ENCODE measurements around the gene EDIL3.

Gene EDIL3, protein sequence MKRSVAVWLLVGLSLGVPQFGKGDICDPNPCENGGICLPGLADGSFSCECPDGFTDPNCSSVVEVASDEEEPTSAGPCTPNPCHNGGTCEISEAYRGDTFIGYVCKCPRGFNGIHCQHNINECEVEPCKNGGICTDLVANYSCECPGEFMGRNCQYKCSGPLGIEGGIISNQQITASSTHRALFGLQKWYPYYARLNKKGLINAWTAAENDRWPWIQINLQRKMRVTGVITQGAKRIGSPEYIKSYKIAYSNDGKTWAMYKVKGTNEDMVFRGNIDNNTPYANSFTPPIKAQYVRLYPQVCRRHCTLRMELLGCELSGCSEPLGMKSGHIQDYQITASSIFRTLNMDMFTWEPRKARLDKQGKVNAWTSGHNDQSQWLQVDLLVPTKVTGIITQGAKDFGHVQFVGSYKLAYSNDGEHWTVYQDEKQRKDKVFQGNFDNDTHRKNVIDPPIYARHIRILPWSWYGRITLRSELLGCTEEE

DNA sequence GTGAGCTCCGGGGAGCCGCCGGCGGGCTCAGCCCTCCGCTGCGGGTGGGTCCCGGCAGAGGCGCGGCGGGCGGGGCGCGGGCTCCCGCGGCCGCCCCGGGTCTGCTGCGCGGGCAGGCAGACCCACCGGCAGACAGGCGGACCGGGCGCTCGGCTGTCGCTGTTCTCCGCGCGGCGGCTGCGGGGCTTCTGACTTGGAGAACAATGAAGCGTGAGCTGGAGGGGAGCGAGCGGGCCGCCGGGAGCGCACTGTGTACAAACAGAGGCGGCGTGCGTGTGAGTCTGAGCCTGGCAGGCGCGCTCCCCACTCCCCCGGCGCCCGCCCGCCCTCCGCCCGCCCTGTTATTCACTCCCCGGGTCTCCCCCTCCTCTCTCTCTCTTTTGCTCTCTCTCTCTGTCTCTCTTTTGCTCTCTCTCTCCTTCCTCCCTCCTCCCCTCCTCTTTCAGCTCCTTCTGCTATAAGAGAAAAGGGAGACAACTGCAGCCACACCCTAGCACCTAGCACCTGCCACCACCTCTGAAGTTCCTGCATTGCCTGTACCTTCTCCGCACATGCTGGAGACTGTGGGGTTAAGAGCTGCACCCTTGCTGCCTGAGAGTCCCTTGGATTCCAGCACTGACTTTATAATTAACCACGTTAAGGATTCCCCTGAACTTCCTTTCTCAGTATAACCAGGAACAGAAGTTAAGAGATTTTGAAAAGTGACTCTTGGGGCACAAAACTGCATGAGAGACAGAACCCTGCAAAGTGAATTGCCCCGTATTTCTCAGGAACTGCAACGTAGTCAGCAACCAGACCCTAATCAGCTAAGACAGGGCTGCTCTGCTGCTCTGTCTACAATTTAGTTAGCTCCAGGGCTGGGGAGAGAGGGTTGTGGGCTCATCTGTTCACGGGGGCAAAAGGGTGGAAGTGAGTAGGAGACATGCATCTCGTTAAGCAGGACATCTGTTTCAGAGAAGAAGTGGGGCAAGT, at the start of gene EDIL3:
Gene EDIL3, minus strand, starts transcription at position 277 of the 972 bp plus-strand sequence. CDS start 506 bp downstream, outside the sequence.
- in situ Hi-C loops (cut with MboI; ENCODE audit: low sequenced_read_pairs), result no loop called here

DNA sequence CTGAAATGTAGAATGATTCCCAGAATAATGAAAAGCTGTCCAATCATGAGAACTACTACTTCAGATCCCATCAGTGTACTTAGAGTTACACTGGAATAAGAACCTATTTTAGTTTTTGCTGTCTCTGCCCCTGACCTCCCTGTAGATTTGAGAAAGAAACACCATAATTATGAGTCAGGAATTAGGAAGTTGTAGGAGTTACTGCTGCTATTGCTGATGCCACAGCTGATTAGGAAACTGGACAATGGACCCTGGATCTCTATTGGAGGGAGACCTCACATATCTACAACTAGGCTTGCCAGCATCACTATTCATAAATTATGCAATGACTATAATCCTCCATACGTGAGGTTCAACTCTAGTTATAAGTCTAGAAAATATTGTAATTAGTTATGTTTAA, 48.8 kb upstream of the EDIL3 start:
- in situ Hi-C loops (cut with MboI; ENCODE audit: low sequenced_read_pairs), result no loop called here

DNA sequence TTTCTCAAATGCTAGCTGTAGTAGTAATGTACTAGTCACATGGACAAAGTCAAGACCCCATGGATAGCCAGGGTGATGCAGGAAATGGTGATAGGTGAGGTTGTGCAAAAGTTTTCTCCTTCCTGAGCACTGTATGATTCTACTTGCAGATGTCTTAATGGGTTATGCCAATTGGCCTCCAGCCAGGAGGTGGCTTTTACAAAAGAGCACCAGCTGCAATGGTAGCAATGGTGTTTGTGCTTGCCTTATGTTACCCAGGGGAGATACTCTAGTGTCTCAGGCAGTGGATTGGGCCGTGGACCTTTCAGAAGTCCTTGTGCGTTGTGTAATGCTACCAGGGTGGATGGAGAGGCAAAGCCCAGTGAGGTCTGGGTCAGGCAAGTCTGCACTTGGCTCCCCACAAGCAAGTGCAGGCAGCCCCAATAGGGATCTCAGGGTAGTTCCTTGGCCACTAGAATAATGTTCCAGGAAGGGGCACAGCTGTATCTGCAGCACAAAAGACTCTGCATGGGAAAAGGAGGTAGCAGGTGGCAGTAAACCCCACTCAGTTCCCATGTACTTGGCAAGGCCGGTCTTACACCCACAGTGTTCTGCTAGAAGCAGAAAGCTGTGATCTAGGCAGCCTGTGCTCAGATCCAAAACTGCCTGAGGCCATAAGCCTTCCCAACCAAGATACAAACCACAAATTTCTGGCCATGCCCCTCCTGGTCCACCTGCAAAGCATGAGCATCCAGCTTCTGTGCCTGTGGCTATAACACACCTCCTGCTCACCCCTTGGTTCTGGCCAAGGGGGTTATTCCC, 46.4 kb upstream of the EDIL3 start:
- in situ Hi-C loops (cut with MboI; ENCODE audit: low sequenced_read_pairs), result no loop called here

DNA sequence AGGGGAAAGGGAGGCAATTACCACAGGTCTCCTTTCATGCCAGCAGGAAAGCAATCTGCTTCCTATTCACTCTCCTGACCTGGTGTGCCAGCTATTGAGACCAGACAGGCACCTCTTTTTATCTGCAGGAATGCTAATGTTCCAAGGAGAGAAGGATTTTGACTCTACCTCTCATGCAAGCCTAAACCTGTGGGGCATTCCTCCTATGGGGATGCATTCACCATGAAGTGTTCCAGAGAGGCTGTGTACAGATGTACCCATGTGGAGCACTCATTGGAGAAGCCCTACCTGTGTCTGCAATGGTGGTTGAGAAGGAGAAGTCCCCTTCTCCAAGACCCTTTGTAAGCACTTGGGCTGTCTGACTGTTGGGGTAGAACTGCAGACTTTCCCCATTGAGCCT, 45.4 kb upstream of the EDIL3 start:
- in situ Hi-C loops (cut with MboI; ENCODE audit: low sequenced_read_pairs), result no loop called here

DNA sequence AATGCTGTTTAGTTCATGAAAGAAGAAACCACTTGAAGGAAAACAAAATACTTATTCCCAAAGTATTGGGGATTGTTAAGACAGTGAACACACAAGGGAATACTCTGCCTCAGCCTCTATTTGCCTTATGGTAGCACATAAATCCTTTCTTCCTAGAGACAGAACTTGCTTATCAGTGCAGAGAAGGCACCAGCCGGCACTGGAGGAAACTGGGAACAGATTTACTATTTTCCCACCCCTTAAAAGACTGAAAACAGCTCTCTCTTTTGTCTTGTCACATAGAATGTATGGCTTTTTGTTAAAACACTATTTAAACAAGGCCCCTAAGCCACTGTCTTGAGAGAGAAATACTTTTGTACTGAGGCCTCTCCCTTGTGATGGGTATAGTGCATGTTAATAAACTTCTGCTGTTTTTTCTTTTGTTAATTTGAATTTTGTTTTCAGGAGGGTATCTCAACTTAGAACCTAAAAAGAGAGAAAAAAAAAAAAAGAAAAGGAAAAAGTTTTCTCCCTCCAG, 40.7 kb upstream of the EDIL3 start:
- in situ Hi-C loops (cut with MboI; ENCODE audit: low sequenced_read_pairs), result no loop called here

DNA sequence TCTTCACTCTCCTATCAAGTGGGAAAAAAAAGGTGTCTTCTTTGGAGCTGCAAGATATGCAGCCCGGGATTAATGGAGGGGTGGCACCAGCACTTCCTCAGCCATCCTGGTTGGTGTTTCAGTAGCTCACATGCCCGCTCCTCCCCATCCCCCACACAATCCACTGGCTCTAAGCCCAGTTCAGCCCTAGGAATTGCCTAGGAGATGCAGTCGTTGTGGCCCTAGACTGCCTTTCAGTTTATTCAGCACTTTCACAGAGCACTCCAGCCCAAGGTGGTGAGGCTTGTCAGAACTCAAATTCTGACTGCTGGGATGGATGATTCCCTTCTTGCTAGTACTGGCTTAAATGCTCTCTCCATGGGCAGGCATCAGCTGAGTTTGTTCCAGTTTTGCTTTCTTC, 35.1 kb upstream of the EDIL3 start:
- in situ Hi-C loops (cut with MboI; ENCODE audit: low sequenced_read_pairs), result no loop called here

DNA sequence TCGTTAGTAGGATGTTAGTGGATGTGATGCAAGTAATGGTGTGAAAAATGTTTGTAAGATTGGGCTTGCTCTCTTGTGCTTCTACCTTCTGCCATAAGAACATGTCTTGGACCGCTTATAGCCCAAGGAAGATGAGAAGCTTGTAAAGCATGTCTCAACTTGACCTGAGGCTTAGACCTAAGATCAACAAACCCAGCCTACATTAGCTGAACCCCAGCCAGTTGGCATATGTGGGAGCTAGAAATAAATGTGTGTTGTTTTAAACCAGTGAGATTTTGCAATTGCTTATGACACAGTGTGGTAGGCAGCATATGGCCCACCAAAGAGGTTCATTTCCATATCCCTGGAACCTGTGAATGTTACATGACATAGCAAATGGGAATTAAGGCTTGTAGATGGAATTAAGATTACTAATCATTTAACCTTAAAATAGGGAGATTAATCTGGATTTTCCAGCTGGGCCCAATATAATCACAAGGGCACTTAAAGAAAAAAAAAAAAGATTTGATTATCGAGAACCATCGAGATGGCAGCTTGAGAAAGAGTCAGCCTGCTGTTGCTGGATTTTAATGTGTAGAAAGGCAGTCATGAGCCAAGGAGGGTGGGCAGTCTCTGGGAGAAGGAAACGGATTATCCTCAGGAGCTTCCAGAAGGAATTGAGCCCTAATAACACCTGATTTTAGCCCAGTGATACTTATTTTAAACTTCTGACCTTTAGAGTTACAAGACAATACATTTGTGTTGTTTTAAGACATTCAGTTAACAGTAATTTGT, 27.3 kb upstream of the EDIL3 start:
- in situ Hi-C loops (cut with MboI; ENCODE audit: low sequenced_read_pairs), result no loop called here

DNA sequence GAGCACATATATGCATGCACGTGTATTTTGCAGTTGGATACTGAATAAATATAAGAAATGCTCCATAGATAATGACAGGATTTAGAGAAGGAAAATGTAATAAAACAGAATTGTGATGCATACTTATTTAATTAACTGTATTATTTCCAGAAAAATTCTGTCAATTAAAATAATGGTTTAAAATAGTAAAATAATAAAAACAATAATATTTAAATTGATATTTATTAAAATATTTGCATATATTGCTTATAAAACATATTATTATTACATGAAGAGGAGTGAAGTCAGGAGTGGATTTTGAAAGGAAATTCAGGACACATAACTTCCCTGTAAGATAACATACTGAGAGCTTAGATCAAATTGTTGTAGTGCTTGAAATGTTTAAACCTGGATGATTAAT, 21.4 kb upstream of the EDIL3 start:
- in situ Hi-C loops (cut with MboI; ENCODE audit: low sequenced_read_pairs), result no loop called here

DNA sequence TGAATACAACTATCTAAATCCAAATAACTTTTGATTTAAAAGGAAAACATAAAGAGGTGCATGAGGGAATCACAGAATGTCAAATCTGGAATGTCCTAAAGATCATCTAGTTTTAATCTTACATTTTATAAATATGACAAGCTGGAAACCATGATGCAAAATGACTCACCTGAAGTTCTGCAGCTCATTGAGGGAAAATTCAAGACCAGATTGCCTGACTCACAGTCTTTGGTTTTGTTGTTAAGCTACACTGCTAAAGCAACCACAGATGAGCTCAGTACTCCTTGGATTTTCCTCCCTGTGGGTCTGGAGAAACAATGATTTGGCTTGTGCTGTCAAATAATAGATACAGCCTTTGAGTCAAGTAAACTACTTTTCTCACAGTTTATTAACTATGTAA, 19.1 kb upstream of the EDIL3 start:
- in situ Hi-C loops (cut with MboI; ENCODE audit: low sequenced_read_pairs), result no loop called here

DNA sequence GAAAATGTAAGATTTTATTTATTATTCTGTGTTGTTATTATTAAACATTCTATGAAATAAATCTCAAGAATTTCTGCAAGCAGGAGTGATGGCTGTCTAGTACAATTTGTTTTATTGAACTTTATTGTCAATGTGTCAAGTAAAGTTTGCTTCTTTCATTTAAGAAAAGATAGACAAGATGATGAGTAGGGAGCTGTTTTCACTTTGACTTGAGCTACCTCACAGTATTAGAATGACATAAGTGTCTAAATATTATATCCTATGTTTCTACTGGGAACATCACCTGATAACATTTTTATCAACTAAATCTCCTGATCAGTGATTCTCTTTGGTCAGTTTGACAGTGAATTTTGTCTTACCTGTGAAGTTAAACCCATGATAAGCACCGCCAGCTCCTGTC, 12.7 kb upstream of the EDIL3 start:
- in situ Hi-C loops (cut with MboI; ENCODE audit: low sequenced_read_pairs), result no loop called here

DNA sequence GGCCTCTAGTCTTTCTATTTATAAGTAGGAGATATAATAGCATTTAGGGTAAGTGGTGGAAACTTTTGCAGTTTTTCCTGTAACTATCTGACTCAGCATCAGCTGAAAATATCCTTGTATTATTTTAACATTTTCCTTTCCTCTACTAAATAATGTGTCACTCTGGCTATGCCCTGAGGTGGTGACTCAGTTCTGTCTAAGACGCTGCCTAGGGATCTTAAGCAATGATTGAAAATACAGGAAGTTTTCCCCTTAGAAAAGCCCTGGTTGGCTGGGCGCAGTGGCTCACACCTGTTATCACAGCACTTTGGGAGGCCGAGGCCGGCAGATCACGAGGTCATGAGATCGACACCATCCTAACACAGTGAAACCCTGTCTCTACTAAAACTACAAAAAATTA, 9.3 kb upstream of the EDIL3 start:
- in situ Hi-C loops (cut with MboI; ENCODE audit: low sequenced_read_pairs), result no loop called here

DNA sequence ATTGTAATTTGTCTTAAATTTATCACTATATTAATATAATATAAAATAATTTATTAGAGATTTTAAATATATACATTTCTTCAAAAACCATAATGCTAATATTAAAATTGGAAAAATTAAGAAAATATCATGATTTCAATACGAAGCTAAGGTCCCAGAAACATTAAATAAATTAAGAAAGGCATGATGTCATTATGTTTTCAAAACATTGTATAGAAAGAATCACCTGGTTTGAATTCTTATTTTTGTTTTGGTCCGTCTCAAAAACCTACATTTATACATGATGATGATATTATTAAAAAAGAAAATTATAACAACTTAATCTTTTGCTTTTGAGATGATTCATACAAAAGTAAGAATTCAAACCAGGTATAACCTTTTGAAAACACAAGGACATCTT, 8.2 kb upstream of the EDIL3 start:
- in situ Hi-C loops (cut with MboI; ENCODE audit: low sequenced_read_pairs), result no loop called here

DNA sequence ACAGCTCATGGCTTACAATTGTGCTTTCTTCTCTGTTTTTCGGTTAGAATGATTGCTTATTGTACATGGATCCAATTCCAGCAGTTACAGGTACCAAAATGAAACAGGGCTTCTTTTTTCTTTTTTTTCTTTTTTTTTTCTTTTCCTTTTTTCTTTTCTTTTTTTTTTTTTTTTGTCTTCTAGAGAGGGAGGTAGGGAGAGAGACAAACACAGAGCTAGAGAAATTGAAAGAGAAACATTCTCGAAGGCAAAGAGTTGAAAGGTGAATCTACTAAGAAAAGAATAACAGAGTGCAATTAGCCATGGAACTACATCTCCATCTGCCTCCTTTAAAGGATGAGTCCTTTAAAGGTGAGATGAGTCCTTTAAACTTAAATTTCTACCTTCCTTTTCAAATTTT, 1.0 kb upstream of the EDIL3 start:
- in situ Hi-C loops (cut with MboI; ENCODE audit: low sequenced_read_pairs), result no loop called here

DNA sequence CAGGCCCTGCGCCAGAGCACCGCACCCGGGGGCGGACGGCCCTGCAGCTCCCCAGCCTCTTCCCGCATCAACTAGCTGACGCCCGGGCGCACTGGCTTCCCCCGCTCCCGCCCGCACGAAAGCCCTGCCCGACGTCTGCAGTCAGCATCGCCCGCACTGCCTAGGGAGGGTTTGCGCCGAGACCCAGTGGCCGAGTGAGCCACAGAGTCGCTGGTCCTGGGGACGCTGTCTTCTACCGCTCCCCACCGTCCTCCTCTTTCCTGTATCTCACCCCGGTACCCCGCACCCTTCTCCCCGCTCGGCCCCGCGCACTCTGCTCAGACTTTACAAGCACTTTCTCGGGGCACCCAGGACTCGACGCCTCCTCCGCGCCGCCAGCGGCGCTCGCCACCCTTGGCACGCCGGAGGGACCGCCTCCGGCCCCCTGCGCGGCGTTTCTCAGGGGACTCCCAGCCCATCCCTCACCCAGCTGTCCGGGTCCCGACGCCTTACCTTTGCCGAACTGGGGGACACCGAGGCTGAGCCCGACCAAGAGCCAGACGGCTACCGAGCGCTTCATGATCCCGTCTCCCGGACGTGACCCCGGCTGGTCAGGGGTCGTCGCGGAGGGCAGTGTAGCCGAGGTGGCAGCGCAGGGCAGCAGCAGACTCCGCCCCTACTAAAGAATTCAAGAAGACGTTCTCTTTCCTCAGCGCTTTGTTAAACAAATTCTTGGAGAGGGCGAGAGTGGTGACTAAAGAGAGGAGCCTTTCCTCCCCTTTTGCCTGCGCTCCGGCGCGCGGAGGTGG, 670 bp downstream of the EDIL3 start:
- in situ Hi-C loops (cut with MboI; ENCODE audit: low sequenced_read_pairs), result no loop called here

DNA sequence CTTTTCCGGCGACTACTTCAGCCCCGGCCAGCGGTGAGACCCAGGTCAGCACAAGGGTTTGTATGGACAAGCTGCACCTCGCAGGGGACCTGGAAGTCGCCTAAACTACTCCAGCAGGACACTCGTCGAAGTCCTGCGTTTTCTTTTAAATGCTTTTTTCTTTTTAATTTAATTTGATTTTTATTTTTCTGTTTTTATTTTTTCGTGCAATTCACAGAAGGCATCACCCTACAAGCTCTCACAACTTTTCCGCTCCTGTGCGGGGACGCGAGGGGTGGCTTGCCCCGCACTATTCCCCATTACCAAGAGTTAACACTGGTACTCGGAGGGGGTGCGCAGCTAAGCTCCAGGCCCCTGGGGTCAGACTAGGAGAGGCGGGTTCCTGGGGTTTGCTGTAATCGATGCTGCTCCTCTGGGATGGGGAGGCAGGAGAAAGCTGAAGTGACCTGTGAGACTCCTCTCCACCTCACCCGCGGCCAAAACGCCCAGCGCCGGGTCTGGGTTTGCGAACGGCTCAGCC, 1.3 kb downstream of the EDIL3 start:
- in situ Hi-C loops (cut with MboI; ENCODE audit: low sequenced_read_pairs), result no loop called here

DNA sequence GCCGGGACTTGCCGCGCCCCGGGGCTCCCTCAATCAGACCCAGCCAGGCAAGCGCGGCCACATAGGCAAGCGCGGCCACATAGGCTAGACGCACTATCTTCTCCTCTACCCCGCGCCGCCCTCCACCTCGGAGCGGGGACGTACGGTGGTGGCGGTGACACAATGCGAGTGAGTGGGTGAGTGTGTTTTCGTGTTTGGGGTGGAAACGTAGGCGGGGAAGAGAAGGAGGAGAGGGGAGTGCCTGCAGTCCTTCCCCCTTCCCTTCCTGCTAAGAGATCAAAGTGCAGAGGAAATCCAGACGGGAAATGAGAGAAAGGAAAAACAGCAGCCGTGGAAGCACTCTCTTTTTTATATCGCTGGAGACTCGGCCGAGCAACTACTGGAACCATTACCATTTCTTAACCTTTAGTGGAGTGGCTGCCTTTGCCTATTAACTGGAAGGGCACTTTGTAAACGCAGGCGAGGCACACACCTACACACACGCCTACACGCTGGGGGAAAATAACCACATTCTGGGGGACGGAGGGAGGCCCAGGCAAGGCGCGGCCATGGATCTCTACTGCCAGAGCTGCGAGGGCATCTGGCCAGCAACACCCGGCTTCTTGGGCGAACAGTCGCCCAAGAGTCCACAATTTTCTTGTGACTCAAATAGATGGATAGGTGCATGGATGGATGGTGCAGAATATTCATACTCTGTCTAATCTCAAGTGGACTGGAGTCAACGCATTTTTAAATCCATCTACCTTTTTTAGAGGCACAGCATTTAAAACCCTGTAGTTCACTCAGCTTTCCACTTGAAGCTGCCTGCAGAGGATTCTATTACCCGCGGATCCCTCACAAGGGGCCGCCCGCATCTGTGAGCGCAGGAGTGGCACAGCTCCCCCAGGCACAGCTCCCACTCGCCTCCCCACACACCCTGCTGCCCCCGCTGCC, 2.1 kb downstream of the EDIL3 start:
- in situ Hi-C loops (cut with MboI; ENCODE audit: low sequenced_read_pairs), result no loop called here

DNA sequence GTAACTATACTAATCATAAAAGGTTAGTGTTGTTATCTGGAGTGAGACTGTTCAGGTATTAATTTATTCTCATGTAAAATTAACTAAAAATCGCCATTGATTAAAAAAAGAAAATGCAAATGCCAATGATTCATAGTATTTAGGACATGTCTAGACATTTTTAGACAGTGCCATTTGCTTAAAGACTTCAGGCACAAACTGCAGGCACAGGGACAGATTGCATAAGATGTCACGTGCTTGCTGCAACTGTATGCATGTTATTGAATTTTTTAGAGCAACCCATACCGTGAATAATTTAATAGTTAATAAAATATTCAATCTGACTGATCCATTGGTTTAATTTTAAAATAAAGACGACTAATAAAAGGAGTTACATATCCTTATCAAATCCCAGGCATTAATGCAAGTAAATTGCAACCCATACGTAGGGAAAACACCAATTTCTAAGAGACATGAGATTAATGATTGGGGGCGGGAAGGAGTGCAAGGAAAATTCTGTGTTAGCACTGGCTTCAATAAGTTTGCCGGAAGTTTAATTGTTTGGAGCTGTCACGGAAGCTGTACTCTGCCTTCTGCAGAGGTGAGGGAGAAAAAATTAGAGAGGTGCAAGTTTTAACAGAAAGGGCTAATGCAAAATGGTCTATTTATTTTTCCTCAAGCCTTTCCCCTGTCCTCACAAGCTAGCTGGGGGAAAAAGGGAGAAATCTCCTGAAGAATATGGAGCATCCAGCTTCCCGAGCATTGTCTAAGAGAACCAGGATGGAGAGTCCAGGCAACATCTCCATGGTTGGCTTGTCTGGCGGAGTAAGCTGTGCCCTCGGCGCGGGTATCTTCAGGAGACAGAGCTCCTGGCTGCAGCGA, 2.9 kb downstream of the EDIL3 start:
- in situ Hi-C loops (cut with MboI; ENCODE audit: low sequenced_read_pairs), result no loop called here

Data from HL-60/S4 treated with phorbol 12-myristate 13-acetate at 8.2 ng/mL for 4 days and 3 days (cell line).